Measurements from ENCODE around the gene S100PBP.
A peak's percentile ranks its signal among the peaks of the same experiment; 100 is the strongest.

S100PBP gene

DNA sequence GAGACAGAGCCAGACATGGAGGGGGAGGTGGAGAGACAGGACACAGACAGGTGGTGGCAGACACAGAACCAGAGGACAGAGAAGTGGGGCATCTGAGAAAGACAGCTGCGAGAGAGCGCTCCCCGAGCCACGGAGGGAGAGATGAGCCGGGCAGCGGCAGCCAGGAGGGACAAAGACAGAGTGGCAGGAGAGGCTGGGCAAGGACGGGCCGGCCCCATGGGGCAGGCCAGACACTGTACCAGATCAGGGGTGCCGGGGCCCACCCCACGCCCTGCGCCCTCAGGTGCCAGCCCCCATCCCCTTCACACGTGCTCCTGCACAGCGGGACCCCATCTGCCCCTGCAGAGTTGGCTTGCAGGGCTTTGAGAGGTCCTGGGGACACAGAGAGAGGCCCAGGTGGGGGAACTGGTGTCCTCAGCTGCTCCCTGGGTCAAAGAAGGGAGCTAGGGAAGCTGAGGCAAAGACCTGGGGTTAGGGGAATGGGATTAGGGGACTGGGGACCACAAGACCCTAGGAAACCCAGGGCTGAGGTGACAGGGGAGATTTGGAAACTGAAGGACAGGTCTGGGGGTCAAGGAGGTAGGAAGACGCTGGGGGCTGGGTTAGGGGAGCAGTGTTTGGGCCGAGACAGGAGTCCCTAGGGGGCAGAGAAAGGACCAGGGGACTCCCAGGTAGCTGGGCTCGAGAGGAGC lies 52.6 kb downstream of the S100PBP start:
- no peak for DNase-seq

DNA sequence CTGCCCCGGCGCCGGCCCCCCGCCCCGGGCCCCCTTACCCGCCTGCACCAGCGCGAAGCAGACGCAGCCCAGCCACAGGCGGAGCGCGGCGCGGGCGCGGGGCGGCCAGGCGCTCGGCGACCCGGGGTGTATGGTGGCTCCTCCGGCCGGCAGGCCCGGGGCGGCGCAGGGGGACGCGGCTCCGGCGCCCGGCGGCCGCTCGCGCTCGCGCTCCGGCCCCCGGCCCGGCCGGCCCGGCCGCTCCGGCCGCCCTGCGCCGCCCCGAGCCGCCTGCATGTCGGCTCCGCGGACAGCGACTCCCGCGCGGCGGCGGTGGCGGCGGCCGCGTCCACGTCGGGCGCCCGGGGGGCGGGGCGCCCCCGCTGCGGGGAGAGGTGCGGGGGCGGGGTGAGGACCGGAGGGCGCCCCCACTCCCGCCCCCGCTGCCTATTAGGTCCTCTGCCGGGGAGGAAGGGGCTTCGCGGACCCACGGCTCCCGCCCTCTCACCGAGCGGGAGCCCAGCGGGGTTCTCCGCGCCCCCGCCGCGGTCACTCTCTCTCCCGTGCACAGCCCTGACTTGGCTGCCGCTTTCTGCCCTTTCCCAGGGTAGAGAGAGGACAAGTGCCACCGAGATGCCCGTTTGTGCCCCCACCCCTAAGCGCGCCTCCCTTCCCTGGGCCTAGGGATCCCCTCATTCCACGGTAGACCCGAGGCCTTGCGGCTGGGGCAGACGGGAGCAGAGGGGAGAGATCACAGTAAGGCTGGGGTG lies 53.3 kb downstream of the S100PBP start, which contains the start of gene FNDC5:
Gene FNDC5 (minus strand): TSS at position 298 of the 749 bp plus-strand sequence.
- DNase-seq = peak in 1 of 58 donors; percentile 33

DNA sequence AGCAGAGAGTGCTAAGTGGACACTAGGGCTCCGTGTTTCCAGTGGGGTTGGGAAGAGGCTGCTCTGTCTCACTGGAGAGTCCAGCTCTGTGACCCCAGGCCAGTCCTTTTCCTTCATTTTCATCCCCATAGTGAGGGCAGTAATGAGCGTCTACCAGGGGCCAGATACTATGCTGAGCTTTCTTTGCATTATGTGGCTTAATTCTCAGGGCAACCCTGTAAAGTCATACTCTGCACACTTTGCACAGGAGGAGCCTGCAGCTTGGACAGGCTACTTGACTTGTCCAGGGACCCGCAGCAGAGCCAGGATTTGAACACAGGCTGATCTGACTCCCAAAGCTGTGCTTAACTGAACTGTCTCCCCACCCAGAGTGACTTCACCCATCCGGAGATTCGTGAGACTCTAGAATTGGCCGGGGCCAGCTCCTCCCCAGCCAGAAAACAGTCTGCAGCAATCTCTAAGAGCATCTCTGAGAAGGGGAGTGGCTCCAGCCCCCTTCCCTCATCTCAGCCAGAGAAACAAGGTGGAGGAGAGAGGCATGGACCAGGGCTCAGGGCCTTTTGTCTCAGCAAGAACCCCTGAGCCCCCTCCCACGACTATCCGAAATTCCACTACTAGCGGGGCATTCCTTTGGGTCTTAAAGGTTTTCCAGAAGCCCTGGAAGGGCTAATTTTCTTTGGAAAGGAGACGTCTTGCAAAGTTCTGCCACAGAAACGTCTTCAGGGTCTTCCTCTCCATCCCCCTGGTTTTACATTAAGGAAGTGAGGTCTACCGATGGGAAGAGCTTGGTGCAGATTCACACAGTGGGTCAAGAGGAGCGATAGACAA lies 54.1 kb downstream of the S100PBP start:
- no peak for DNase-seq

DNA sequence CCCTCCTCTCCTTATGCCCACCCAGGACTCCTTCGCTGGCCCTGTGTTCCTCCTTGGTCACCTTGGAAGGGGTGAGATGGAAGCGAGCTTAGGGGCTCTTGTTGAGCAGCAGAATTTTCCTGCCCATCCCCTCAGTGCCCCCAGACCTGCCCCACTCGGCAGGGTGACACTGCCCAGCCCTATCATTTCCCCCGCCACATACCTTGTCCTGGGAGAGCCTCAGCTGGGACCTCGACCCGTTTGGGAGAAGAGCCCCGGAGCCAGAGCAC lies 54.7 kb downstream of the S100PBP start:
- no peak for DNase-seq

DNA sequence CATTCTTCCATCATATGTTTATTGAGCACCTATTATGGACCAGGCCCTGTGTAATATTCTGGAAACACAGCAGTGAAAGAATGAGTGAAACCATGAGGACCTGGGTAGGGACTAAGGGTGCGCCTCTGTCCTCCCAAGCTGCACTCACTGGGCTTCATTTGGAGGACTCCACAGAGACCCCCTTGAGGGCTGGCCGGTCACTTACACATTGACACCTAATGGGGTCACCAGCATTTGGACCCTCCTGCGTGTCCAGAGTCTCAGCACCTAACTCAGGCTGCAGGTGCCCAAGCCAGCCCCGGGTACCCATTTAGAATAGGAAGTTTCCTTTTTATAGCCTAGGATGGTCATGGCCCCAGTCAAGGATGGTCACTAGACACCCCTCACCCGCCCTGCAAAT lies 56.0 kb downstream of the S100PBP start:
- no peak for DNase-seq

DNA sequence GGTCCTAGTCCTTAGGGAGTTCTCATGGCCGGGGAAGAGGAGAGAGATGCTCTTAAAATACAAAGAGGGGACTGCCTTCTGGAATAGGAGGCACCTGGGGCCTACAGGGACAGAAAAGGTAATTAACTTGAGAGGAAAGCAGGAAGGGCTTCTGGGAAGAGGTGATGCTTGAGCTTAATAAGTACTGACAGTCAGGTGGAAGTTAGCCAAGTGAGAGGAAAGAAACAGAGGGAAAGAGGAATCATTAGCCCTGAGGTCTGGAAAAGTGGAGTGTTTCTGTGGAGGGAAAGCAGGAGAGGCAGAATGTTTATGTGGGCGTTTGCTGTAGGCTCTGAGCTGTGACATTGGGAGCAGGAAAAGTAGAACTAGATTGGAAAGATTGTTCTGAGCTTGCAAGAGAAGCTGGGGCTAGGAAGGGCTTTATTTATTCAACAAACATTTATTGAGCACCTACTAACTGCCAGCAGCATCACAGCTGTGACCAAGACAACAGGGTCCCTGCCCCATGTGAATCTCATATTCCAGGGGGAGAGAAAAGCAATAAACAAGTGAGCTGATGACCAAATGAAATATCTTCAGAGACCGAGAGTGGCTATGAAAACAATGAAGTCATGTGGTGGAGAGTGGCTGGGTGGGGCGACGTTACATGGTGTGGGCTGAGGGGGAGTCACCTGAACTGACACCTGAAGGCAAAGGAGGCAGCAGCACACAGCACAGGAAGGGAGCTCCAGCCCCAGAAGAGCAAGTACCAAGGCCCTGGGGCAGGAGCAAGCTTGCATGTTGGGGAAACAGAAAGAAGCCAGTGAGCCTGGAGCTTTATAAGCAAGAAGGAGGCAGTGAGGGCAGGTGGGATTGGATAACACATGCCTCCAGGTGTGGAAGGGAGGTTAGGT lies 57.7 kb downstream of the S100PBP start:
- DNase-seq = no peak

DNA sequence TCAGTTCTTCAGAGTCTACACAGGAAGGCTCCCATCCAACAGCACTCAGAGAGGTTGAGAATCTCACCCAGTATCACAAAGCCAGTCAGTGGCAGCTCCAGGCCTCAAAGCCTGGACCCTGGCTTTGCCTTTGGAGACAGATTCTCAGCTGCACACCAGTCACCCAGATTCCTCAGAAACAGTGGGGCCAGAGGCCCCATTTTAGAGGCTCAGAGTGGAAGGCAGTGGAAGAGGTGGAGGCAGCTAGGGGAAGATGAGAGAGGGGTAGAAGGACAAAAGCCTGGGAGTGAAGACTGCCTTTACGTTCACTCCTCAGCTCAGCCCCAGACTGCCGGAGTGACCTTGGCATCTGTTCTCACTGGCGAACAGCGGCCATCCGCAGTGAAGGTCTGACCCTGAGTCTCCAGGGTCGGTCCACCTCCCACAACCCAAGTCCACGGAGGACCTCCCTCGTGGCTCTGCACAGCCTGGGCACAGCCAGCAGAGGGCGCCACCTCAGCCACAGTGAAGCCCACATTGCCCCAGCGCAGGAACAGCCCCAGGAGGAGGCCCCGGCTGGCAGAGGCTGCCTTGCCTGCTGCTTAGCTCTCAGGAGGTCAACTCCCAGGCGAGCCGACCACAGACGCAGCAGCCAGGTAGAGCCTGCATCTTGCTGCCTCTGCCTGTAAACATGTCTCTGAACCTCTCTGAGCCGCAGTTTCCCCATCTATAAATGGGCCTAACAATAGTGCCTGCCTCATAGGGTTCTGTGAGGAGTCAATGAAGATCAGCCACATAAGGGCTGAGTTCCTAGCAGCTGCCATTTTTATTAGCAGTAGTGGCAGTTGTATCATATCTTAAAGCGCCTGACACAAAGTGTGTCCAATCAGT lies 59.1 kb downstream of the S100PBP start:
- peak in 27 of 58 donors; percentile 13 to 62 (median 32) for DNase-seq

DNA sequence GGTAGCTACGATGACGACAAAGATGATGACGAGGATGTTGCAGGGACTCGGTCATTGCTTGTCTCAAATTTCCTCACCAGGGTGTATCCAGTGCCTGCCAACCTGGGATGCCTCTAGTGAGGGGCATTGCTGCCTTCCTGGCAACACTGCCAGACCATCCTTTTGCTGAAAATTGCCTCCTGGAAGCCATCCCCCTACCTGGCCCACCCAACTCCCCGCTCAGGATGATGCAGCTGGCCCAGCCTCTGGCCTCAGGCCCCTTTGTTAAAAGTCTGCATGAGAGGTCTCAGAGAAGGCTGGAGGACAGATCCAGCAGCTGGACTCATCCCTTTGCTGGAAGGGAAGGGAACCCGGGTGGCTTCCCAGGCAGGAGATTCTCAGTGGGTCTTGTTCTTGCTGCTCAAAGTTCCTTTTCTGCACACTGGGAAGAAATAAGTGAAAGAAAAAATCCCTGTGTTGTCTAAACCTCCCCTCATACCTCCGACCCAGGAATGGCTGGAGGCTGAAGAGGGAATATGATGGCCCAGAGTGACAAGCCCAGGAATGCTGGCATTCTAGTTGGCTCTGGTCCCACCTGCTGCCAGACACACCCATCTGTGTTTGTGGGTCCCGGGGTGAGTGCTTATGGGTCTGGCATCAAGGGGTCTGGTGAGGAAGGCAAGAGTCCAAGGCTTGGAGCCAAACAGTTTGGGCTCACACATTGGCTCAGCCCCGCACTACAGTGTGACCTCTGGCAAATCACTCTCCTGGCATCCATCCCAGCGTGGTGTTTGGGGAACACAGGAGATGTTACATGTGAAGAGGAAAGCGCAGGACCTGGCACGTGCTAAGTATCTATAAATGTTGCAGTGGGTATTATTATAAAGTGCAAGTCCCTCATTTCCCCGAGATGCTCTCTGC lies 60.0 kb downstream of the S100PBP start:
- DNase-seq = peak in 2 of 58 donors; percentile 49 to 50

DNA sequence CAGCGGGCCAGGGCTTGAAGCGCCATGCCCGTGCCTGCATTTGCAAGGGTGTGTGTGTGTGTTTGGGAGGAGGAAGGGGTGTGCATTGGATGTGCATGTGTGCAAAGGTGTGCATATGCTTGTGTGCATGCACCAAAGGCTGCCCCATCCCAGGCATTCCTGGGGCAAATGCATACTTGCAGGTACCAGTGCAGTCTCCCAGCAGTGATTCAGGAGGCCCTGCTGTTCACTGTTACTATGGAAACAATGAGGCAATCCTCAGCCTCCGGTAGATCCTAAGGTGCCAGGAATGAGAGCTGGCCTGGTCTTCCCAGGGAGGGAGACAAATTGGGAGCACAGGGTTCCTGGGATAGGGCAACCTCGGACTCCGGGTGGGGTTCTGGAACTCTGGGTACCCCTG lies 60.7 kb downstream of the S100PBP start:
- DNase-seq = peak in 4 of 58 donors; percentile 19 to 47 (median 42)

DNA sequence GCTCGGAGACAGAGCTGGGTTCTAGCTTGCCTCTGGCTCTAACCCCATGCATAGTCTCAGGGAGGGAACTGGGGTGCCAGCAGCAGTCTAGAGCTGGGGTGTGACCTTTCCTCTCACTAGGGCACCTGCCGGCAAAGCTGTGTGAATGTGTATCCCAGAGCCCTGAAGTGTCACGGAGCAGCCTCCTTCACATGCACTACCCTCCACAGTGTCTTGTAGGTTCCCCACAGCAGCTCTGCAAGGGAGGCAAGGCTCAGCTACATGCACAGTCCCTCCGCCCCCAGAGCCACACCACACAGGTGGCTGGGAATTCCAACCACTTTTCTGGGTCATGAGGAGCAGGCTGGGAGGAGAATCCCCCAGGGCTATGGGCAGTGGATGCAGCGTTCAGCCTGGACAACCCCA lies 61.2 kb downstream of the S100PBP start:
- no peak for DNase-seq

DNA sequence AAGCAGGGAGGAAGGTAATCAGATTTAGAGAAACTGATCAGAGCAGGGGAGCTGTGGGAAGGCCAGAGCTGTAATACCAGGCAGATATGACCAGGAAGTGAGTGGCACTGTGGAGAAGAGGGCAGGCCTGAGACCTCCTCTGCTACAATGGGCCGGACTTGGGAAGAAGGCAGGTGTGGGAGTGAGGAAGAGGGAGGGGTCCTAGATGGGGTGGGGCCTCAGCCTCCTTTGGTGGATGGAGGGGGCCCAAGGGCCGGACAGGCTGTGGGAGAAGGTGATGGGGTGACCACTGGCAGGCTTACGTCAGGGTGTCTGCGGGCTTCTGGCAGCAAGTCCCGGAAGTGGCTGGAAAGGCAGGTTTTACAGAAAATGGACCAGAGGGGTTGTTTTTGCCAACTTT lies 63.8 kb downstream of the S100PBP start:
- DNase-seq = no peak

DNA sequence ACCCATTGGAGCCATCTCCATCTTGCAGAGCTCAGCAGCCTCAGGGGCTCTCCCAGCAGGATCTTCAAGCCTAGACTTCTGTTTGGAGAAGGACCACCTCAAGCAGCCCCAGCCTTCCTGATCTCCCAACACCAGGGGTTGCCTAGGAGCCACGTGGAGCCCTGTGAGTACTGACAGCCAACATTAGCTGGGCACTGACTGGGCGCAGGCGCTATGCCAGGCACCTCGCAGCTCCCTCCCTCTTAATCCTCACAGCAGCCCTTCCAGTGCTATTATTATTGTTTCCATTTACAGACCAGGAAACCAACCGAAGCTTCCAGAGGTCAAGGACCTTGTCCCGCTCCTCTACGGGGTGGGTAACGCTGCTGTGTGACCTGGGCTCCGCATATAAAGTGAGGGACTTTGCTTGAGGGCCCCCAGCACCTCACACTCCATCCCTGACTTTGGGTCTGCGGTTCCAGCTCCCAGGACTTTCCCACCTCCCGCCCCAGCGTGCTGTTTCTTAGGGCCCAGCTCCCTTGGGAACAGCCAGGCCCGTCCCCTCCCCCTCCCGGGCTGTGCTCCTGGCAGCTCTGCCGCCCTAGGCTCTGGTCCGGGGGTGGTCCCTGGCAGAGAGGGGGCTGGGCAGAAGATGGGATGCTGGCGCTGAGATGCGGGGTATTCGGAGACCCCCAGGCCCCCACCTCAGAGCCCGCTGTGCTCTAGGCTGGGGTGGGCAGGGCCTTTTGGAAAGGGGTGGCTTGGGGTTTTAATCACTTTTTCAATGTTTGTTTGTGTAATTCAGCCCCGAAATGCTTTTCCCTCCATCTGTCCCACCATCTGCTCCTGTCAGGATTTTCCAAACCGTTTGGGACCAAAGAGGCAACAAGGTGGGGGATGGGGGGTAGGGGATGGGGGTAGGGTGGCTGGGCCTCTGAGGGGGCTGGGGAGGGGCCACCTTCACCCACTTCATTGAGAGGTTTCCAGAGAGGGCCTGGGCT lies 64.7 kb downstream of the S100PBP start:
- peak in 35 of 58 donors; percentile 10 to 65 (median 37) for DNase-seq

DNA sequence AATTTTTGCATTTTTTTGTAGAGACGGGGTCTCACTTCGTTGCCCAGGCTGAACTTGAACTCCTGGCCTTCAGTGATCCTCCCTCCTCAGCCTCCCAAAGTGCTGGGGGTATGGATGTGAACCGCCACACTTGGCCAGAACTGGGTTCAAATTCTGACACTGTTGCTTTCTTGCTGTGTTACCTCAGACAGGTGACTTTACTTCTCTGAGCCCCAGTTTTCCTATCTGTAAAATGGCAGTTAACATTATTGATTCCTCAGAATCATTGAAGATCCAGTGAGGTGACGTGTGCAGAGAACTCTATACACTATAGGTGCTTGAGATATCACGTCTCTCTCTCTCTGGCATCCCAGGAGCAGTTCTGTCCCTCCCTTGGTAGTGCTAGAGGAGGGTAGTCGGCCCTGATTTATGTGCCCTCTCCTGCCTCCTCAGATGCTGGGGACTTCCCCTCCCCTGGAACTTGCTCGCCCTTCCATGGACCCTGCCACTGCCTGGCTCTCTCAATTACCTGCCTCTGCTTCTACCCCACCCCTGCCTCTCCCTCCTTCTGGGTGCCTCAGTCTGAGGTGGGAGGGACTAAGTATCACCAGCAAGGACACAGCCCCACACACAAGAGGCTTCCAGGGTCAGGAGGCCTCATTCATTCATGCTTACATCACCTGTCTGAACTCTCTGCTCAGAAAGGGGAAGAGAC lies 66.0 kb downstream of the S100PBP start:
- DNase-seq = no peak

DNA sequence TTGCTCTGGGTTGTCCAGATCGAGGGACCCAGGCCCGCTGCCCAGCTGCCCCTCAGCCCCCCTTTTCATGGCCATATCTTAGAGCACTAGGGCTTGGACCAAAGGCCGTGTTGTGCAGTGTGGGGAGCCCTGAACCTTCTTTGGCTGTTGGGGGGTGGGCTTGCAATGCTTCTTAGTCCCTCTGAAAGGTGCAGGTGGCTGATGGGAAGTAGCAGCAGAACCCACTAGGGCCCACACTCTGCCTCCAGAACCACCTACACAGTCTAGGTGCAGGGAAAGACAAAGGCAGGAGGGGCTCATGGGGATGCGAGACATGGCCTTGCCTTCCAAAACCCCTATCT lies 66.5 kb downstream of the S100PBP start:
- no peak for DNase-seq

DNA sequence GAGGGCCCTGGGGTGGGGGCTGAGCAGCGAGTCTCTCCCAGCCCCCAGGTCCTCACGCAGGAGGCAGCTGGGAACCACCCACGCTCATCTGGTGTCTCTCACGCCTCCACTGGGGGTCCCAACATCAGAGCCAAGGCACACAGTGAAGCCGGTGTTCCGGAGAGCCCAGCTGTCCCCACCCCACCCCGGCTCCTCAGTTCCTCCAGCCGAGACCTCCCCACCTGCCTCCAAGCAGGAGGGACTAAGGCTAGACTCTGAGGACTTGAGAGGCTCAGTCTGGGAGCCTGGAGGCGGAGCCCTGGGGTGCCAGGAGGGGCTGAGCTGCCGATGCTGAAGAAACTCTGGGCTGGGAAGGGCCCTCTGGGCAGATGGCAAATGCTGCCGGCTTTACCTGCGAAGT lies 67.3 kb downstream of the S100PBP start:
- peak in 2 of 58 donors; percentile 52 to 60 for DNase-seq

DNA sequence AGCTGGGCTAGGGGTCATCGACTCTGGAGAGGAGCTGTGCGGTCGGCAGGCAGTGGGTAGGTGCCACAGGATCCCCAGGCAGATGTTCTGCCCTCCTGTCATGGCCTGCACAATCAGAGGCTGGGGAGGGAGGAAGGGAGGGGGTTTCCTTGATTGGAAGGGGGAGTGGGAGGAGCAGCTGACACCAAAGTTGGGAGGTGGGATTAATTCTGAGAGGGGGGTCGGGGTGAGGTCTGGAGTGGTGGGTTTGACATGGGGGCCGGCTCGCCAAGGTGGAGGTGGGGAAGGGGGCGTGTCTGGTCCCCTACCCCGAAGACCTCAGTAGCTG lies 68.2 kb downstream of the S100PBP start:
- DNase-seq = no peak
